ENCODE data around the gene WIZ.
"Not testable (repeated sequence)": the region's sequence is repeated elsewhere in the genome, so short reads cannot be mapped to it uniquely, and the experiment has no call there.

Gene WIZ

DNA sequence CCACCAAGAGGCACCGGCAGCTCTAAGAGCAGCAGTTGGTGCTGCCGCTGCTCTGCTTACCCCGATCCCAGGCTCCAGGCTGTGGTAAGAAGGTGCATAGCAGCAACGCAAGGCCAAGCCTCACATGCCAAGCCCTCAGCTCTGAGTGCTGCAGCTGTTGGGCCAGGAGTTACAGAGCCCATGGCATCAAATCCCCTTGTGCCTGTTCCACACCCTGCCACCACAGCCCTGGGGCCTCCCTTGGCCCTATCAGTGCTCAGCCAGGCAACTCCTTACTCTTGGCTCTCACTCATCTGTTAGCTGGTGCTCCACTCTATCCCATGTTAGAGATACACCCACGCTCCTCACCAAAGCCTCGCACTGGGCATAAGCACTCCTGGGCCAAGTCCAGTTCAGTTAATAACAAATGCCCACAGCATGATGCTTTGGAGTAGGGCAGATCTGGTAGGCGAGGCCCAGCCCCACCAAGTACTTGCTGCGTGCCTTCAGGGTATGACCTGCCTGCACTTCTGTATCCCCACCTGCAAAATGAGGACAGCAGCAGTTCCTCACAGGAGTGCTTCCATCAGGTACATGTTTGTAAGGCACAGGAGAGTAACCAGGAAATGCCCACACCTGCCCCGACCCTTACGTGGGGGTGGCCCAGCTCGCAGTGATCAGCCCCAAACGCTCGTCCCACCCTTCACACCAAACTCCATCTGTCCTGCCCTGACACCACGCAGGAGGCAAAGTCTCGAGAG, 47.2 kb downstream of the WIZ start:
- no peak for DNase-seq

- no peak for DNase-seq
Observed at GRCh38 chr19:15401397-15401710, 48.4 kb downstream of the WIZ start.

DNA sequence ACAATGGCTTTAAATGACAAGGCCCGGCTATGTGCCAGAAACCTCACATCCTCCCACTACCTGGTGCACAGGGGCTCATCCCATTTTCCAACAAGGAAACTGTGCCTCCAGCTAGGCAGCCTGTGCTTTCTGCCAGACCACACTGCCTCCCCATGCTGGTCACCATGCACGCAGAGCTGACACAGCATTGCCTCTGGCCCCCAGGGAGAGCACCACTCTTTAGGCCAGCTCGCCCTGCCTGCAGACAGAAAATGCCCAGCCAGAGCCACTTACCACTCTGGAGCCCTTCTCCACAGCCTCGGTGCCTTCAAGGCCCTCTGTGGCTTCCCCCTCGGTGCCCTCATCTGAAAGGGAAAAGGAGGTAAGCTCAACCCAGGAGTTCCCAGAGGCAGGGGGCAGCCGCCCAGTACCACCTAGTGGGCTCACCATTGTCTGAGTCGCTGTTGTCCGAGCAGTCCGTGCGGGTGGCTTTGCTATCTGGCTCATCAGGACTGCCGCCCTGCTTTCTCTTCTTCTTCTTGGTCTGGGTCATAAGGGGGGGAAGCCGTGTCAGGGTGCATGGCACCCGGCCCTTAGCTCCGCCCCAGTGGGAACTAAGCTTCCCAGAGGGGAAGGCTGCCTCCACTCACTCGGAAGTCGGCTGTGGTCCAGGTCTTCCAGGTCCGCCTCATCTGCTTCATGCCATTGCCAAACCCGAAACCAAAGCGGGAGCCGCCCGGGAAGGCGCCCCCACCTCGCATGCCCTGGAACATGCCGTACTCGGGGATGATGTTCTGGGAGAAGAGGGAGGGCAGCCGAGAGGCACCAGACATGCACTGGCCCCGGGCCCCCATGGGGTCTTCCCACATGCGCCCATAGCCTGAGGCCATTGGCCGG, 49.0 kb downstream of the WIZ start:
- no peak for DNase-seq

DNA sequence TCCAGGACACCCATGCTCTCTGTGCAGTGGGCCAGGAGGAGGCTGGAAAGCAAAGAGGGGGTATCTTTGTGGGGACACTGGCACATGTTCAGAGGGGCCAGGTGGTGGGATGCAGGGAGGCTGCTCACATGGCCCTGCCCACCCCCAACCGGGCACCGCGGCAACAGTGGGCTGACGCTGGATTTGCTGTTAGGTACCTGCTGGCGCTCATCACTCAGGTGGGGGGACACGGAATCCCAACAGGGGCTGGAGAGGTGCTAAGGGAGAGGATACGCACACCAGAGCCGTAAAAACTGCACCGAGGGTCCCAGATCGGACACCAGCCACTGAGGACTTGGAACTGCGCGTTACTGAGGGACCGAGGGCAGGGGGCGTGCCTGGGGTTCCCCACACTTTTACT, 50.1 kb downstream of the WIZ start:
- DNase-seq: no peak

DNA sequence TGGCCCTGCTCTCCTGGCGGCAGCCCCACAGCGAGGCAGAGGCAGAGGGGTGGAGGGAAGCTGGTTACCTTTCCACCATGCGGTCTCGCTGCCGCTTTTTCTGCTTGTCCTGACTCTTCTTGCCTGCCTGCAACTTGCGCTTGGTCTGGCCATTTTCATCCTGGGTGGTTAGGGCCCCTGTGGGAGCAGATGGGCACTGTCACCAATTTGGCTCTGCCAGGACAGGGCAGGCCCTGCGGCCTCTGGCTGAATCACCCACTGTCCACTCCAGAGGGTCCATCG, 50.6 kb downstream of the WIZ start:
- DNase-seq: no peak

GRCh38 chr19:15398501-15399233, 51.1 kb downstream of the WIZ start:
- no peak for DNase-seq

DNA sequence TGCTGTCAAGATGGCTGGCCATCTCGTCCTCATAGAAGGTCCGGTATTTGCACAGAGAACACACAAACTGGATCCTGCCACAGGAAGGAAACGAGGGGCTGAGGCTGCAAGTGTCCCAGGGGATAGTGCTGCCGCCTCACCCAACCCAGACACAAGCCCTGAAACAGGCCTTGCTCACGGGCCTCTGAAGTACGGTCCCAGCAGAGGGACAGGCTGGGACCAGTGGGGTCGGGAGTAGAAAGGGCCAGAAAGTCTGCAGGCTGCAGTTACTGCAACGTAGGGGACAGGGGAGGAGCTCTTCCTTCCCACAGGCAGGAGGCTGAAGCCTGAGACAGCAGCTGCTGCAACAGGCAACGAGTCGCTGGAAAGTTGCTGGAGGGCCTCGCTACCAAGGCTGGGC, 52.0 kb downstream of the WIZ start:
- DNase-seq: no peak

- DNase-seq: no peak
Observed at GRCh38 chr19:15397236-15397635, 52.5 kb downstream of the WIZ start.

- no peak for DNase-seq
Observed at GRCh38 chr19:15396436-15396835, 53.3 kb downstream of the WIZ start.

- DNase-seq: not testable (repeated sequence)
Observed at GRCh38 chr19:15395251-15395650, 54.5 kb downstream of the WIZ start.

DNA sequence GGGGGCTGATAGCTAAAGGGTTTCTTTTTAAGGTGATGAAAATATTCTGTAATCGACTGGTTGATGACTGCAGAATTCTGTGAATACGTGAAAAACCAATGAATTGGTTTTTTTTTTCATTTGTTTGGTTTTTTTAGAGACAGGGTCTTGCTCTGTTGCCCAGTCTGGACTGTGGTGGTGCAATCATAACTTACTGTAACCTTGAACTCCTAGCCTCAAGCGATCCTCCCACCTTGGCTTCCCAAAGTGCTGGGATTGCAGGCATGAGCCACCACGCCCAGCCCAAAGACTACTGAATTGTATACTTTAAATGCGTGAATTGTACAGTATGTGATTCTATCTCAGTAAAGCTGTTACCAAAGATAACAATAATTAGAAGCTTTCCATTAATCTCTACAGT, 55.3 kb downstream of the WIZ start:
- DNase-seq: no peak

DNA sequence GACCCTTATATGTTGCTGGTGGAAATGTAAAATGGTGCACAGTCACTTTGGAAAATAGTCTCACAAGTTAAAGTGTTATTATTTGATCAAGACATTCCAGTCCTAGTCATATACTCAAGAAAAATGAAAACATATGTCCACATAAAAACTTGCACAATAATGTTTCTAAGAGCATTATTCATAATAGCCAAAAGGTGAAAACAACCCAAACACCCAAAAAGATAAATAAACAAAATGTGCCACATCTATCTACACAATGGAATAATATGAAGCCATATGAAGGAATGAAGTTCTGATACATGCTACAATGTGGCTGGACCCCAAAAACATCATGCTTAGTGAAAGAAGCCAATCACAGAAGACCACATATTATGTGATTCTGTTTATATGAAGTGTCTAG, 55.8 kb downstream of the WIZ start:
- no peak for DNase-seq

DNA sequence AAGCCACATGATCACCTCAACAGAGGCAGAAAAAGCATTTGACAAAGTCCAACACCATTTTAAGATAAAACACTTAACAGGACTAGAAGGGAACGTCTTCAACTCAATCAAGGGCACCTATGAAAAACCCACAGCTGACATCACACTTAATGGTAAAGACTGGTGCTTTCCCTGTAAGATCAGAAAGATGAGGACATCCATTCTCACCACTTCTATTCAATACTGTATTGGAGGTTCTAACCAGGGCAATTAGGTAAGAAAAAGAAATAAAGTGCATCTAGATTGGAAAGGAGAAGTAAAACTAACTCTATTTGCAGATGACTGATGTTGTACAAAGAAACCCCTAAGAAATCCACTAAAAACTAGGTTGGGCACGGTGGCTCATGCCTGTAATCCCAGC, 58.9 kb downstream of the WIZ start:
- no peak for DNase-seq

GRCh38 chr19:15381864-15382263, 67.9 kb downstream of the WIZ start:
- DNase-seq: no peak

- no peak for DNase-seq
Observed at GRCh38 chr19:15381429-15381828, 68.3 kb downstream of the WIZ start.

GRCh38 chr19:15379999-15380647, 69.6 kb downstream of the WIZ start:
- DNase-seq: peak; percentile 41 to 49

GRCh38 chr19:15379083-15379998, 70.4 kb downstream of the WIZ start, which contains the start of gene AKAP8:
Gene AKAP8, minus strand, starts transcription at chr19:15379787. Its CDS starts 56 bp downstream, at chr19:15379731.
- DNase-seq: peak; percentile 96 to 98

GRCh38 chr19:15378534-15379082, 71.1 kb downstream of the WIZ start:
- peak in 1 of 2 experiments; percentile 39 for DNase-seq

DNA sequence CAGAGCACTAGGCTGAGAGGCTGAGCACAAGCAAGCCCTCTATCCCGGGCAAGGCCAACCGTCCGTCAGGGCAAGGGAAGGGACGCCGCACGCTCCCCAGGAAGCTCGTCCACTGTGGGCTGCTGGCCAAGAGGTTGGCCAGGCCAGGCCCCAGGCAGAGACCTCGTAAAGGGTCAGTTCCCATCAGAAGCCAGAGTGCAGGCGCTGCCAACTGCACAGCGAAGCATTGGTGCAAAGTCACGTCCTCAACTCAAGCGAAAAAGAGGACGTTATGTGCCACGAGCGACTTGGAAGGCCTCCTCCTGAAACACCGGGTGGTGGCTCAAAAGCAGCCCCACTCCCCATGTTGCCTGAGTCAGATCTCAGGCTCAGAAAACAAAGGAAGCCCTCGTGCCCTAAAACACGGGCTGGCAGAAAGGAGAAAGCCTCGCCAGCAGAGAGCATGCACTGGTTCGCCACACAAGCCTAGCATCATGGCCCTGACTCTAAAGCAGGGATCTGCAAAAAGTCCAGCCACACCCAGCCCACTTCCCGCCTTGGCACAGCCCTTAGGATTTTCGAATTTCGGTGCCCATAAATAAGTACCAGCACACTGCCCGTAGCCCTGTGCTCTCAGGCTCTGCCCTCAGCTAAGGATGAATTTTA, 74.8 kb downstream of the WIZ start:
- DNase-seq: no peak

DNA sequence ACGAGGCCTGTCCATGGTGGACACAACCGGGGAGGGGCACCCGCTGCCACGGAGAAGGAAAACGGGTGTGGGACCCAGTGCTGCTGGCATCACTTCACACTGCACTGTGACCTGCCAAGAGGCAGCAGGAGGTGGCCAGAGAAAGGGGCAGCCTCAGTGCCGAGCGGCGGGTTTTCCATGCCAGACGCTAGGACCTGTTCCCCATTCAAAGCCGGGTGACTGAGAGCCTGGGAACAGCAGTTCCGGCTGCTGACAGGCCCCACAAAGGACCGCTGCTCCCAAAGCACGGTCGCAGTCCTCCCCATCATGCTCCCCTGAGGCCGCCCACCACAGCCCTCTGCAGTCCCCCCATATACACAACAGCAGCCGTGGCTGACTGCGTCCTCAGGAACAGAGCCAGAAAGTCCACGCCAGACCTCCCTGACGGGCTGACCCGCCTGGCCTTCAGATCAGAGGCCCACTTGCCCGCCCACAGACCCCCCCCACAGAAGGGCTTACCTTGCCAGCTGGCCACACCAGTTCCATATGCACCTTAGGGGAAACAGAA, 75.6 kb downstream of the WIZ start:
- DNase-seq: no peak

- DNase-seq: no peak
Observed at GRCh38 chr19:15373644-15374043, 76.1 kb downstream of the WIZ start.
